ENCODE results near the gene KRT74. TPM values are rescaled to one million over a fixed set of nuclear protein-coding genes. Genes with fewer than 3 reads are reported as not detected.

The KRT74 gene
- total and polyA plus RNA-seq, 9 of the 15 experiments (the other 6 are each of a cell fraction or from before 2014, with no cell fraction given), result not detected

GRCh38 chr12:52601671-52602070 lies 28.0 kb upstream of the KRT74 start:
- peaks cover 6 to 10% of the 10 kb centered on the region in 2 experiments; a peak in 3 of 5 replicates for H3K4me1 ChIP-seq (replicated peaks in 1 of 2; ENCODE audit: control insufficient read depth in 2 of 2, insufficient read depth in 2 of 2, low read length in 2 of 2)
- peaks cover 0 to 29% of the 10 kb centered on the region in 2 experiments; a peak in 3 of 5 replicates for H3K27me3 ChIP-seq (ENCODE audit: control insufficient read depth in 2 of 2, insufficient read depth in 2 of 2, low read length in 2 of 2)
- no peak overlapping the region for H2AFZ ChIP-seq (ENCODE audit: low read depth, low read length)
- H3K9me1 ChIP-seq (ENCODE audit: control insufficient read depth, insufficient read depth, low read length), result no peaks in the 10 kb centered on the region
- ATAC-seq, result no peak
- H3K9ac ChIP-seq (ENCODE audit: insufficient read depth in 1 of 2, low read depth in 2 of 2, low read length in 2 of 2), result no peak overlapping the region
- POLR2A ChIA-PET, result no interaction called here
- CTCF ChIA-PET (ENCODE audit: low intra/inter-chr PET ratio), result no interaction called here
- DNase-seq (ENCODE audit: extremely low read depth in 1 of 4, low spot score in 3 of 4), result no peak
- FAIRE-seq, result no peak
- no peak overlapping the region for H3K4me3 ChIP-seq
- H3K4me2 ChIP-seq (ENCODE audit: insufficient read depth, low read length), result no peak overlapping the region
- no peaks in the 10 kb centered on the region for H3K36me3 ChIP-seq (ENCODE audit: control insufficient read depth, insufficient read depth, low read length)
- in situ Hi-C loops (cut with MboI) (no loop called here), intact Hi-C loops (cut with micrococcal nuclease) (no loop called here)
- TF ChIP-seq TCF15 (CRISPR knock-in tag; IDR thresholded peaks at IDR 0.05) (no peak), ZNF253 (CRISPR knock-in tag; conservative IDR thresholded peaks at IDR 0.05) (no peak), FOXJ2 (tag; IDR thresholded peaks at IDR 0.05) (no peak), ZNF12 (CRISPR knock-in tag; IDR thresholded peaks at IDR 0.05) (no peak), ATF2 (CRISPR knock-in tag; IDR thresholded peaks at IDR 0.05) (no peak), ZNF232 (CRISPR knock-in tag; IDR thresholded peaks at IDR 0.05) (no peak), PHF21A (IDR thresholded peaks at IDR 0.05; ENCODE audit: borderline replicate concordance, low read depth) (no peak), EGR1 (conservative IDR thresholded peaks at IDR 0.05) (no peak), NFIC (IDR thresholded peaks at IDR 0.05) (no peak)
- no peaks in the 10 kb centered on the region for H3K79me2 ChIP-seq (ENCODE audit: control insufficient read depth, insufficient read depth, low read length)
- no TSS peak for BruUV-seq (replicated peaks)
- H3K27ac ChIP-seq (ENCODE audit: extremely low read depth, low read depth, low read length), result no peak overlapping the region
- 11% methylated on average over 4 of the region's 4 CpGs for WGBS (ENCODE audit: insufficient coverage, low coverage, missing lambda C conversion rate)
- H4K20me1 ChIP-seq (replicated peaks; ENCODE audit: control insufficient read depth, insufficient read depth, low read length), result no peaks in the 10 kb centered on the region
- no peaks in the 10 kb centered on the region for H3K9me3 ChIP-seq (replicated peaks; ENCODE audit: control insufficient read depth, insufficient read depth, low read depth, low read length)
